Ishikawa (cell line): ENCODE data around the gene LRRC3B.

ENCODE experiments used
- NFIC ChIP-seq: IDR thresholded peaks from 2 replicates; pipeline ENCODE4 v1.6.1; 2012
- REST ChIP-seq: IDR thresholded peaks from 2 replicates; pipeline ENCODE4 v1.6.1; 2012; ENCODE audit warnings: low read depth, mild to moderate bottlenecking

The LRRC3B gene

DNA sequence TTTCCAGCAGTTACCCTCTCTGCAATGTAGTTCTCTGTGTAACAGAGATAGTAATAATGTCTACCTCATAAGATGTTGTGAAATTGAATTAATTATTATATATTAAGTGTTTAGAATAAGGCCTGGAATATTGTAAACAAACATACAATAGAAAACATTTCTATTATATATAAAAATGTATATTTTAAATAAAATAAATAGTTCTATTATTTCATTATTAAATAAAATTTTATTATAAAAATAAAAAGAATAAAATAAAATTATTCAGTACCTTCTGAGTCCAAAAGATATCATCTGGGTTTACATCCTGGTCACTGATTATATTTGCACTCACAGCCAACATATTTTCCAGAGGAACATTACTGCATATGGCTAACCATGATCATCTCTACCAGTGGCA, 135.4 kb downstream of the LRRC3B start:
- TF ChIP-seq REST (no peak), NFIC (no peak)
